ENCODE measurements around the gene NUP85. TPM values are rescaled to one million over a fixed set of nuclear protein-coding genes. Genes with fewer than 3 reads are reported as not detected.
"Not testable (repeated sequence)": the region's sequence is repeated elsewhere in the genome, so short reads cannot be mapped to it uniquely, and the experiment has no call there.

Gene NUP85
- 122 and 126 TPM in 2 replicates for total RNA-seq
- long read RNA-seq, transcript NUP85-201 (19 exons, 2,121 nt): major isoform, 62 of 113 reads
- long read RNA-seq, partial matches to known transcripts: 24 of 113 reads
- long read RNA-seq, other reads (novel, unspliced or antisense): 24 of 113 reads

- peaks cover 18% of the 10 kb centered on the region for H3K4me1 Mint-ChIP-seq
- no peak for TF ChIP-seq CTCF (conservative IDR thresholded peaks at IDR 0.05)
- peaks cover 3% of the 10 kb centered on the region for H3K36me3 Mint-ChIP-seq (ENCODE audit: low read depth)
- no peaks in the 10 kb centered on the region for H3K27me3 Mint-ChIP-seq (ENCODE audit: low read depth)
- peak; percentile 95 for DNase-seq (ENCODE audit: low read depth, low spot score)
- H3K27ac Mint-ChIP-seq (ENCODE audit: unreplicated experiment): peak within 1 kb of the TSS; percentile 100
- H3K4me3 Mint-ChIP-seq: peak within 1 kb of the TSS; percentile 97
- no peaks in the 10 kb centered on the region for H3K9me3 Mint-ChIP-seq
Observed at GRCh38 chr17:75205037-75205792, at the start of gene NUP85. Gene NUP85, plus strand, starts transcription at chr17:75205679. Its CDS starts 83 bp downstream, at chr17:75205762.

- not testable (repeated sequence) for H3K27ac Mint-ChIP-seq (ENCODE audit: unreplicated experiment); DNase-seq (ENCODE audit: low read depth, low spot score); H3K9me3 Mint-ChIP-seq; H3K27me3 Mint-ChIP-seq (ENCODE audit: low read depth); H3K4me1 Mint-ChIP-seq
- H3K36me3 Mint-ChIP-seq (ENCODE audit: low read depth): peaks cover 12% of the 10 kb centered on the region
- H3K4me3 Mint-ChIP-seq: peak overlapping the region; percentile 5
Observed at GRCh38 chr17:75158480-75158879, 47.0 kb upstream of the NUP85 start.

- Mint-ChIP-seq H3K4me1 (peaks cover 4% of the 10 kb centered on the region), H3K36me3 (ENCODE audit: low read depth) (peaks cover 16% of the 10 kb centered on the region), H3K4me3 (peak overlapping the region; percentile 56), H3K27ac (ENCODE audit: unreplicated experiment) (no peak overlapping the region), H3K27me3 (ENCODE audit: low read depth) (peaks cover 5% of the 10 kb centered on the region), H3K9me3 (no peaks in the 10 kb centered on the region)
- TF ChIP-seq CTCF (conservative IDR thresholded peaks at IDR 0.05): no peak
- DNase-seq (ENCODE audit: low read depth, low spot score): no peak
Observed at GRCh38 chr17:75159196-75160031, 46.1 kb upstream of the NUP85 start.

- peaks cover 3% of the 10 kb centered on the region for H3K27me3 Mint-ChIP-seq (ENCODE audit: low read depth)
- no peak for TF ChIP-seq CTCF (conservative IDR thresholded peaks at IDR 0.05)
- H3K36me3 Mint-ChIP-seq (ENCODE audit: low read depth): peaks cover 17% of the 10 kb centered on the region
- no peak overlapping the region for H3K4me3 Mint-ChIP-seq
- DNase-seq (ENCODE audit: low read depth, low spot score): no peak
- no peak overlapping the region for H3K27ac Mint-ChIP-seq (ENCODE audit: unreplicated experiment)
- no peaks in the 10 kb centered on the region for H3K4me1 Mint-ChIP-seq
- H3K9me3 Mint-ChIP-seq: no peaks in the 10 kb centered on the region
Observed at GRCh38 chr17:75160211-75160610, 45.3 kb upstream of the NUP85 start.

GRCh38 chr17:75163074-75163473 lies 42.4 kb upstream of the NUP85 start:
- Mint-ChIP-seq H3K36me3 (ENCODE audit: low read depth) (peaks cover 19% of the 10 kb centered on the region), H3K4me1 (no peaks in the 10 kb centered on the region), H3K27ac (ENCODE audit: unreplicated experiment) (no peak overlapping the region), H3K4me3 (no peak overlapping the region), H3K27me3 (ENCODE audit: low read depth) (no peaks in the 10 kb centered on the region), H3K9me3 (no peaks in the 10 kb centered on the region)
- TF ChIP-seq CTCF (conservative IDR thresholded peaks at IDR 0.05): no peak
- DNase-seq (ENCODE audit: low read depth, low spot score): no peak

- peaks cover 15% of the 10 kb centered on the region for H3K36me3 Mint-ChIP-seq (ENCODE audit: low read depth)
- not testable (repeated sequence) for DNase-seq (ENCODE audit: low read depth, low spot score); H3K9me3 Mint-ChIP-seq; H3K27ac Mint-ChIP-seq (ENCODE audit: unreplicated experiment); H3K4me3 Mint-ChIP-seq; H3K4me1 Mint-ChIP-seq; H3K27me3 Mint-ChIP-seq (ENCODE audit: low read depth)
Observed at GRCh38 chr17:75164606-75165005, 40.9 kb upstream of the NUP85 start.

Data from neural crest cell (in vitro differentiated cells).